Astrocyte of the spinal cord (primary cell): ENCODE measurements around the gene FDX1.

ENCODE experiments used
- DNase-seq: peaks from one replicate; pipeline ENCODE4 v3.0.0; 2011; ENCODE audit warnings: low read depth, low spot score
- H3K4me3 ChIP-seq: 2 replicates; pipeline ENCODE4 v1.5.1; 2011; ENCODE audit warnings: low read depth, mild to moderate bottlenecking, low read length, moderate library complexity
- CTCF ChIP-seq: IDR thresholded peaks from 2 replicates; pipeline ENCODE4 v1.5.1; 2012; ENCODE audit warnings: low read depth, mild to moderate bottlenecking, low read length, inconsistent platforms
- in situ Hi-C: cut with HindIII; loops from 2 replicates; pipeline ENCODE4 v1.10.0; 2017; ENCODE audit warnings: low sequenced_read_pairs

Gene FDX1

GRCh38 chr11:110425751-110426545 is 3.8 kb upstream of the FDX1 start:
- H3K4me3 ChIP-seq, result no peak overlapping the region
- in situ Hi-C loops, result no loop called here
- no peak for TF ChIP-seq CTCF
- DNase-seq, result peak; percentile 87

DNA sequence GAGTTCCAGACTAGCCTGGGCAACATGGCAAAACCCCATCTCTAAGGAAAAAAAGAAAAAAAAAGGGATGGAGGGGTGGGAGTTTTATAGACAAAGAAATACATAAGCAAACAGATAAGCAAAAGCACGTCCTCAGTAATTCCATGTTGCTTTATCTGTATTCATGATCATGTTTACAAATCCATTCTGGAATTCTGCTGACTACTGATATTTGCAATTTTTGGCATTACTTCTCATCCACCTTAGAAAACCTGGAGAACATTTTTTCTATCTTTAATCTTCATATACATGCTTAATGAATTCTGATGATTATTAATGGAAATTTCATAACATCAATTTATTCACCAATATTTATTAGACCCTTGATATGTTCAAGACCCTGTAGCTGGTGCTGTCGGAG is 1.7 kb upstream of the FDX1 start:
- TF ChIP-seq CTCF, result no peak
- no peak overlapping the region for H3K4me3 ChIP-seq
- in situ Hi-C loops, result no loop called here
- DNase-seq, result no peak

GRCh38 chr11:110428956-110429730 is 605 bp upstream of the FDX1 start:
- no peak for DNase-seq
- in situ Hi-C loops, result no loop called here
- H3K4me3 ChIP-seq, result peak overlapping the region; percentile 88
- TF ChIP-seq CTCF, result no peak

DNA sequence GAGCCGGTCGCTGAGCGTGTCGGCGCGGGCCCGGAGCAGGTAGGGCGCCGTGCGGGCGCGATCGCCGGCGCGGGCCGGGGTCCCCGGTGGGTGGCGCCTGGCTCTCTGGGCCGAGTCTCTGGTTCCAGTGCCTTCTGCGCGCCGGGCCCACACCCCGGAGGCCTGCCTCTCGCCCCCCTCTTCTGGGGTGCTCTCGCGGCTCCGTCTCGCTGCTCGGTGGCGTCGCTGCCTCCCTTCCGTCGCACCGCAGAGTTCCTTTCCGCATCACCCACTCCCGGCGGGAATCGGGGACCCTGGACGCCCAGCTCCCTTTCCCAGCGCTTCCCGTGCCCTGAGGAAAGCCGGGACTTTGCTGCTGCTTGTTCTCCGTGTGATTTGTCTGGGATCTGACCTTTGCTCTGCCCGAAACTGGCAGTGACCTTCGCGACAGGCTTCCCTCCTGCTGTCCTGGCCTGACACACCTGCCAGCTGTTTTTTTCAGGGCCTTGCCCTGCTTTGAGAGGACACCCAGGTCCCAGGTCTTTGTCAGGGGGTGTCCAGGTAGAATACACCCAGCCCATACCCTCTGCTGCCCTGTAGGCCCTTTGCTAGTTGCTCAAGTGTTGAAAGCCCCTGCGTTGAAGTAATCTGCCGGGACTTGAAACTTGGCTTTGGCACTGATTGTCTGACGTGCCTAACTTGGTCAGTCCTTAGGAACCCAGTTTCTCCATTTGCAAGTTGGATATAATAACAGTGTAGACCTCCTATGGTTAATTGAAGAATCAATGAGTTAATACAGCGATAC is 711 bp downstream of the FDX1 start:
- in situ Hi-C loops, result no loop called here
- peak overlapping the region; percentile 88 for H3K4me3 ChIP-seq
- DNase-seq, result peak; percentile 47
- peak; percentile 1 for TF ChIP-seq CTCF

DNA sequence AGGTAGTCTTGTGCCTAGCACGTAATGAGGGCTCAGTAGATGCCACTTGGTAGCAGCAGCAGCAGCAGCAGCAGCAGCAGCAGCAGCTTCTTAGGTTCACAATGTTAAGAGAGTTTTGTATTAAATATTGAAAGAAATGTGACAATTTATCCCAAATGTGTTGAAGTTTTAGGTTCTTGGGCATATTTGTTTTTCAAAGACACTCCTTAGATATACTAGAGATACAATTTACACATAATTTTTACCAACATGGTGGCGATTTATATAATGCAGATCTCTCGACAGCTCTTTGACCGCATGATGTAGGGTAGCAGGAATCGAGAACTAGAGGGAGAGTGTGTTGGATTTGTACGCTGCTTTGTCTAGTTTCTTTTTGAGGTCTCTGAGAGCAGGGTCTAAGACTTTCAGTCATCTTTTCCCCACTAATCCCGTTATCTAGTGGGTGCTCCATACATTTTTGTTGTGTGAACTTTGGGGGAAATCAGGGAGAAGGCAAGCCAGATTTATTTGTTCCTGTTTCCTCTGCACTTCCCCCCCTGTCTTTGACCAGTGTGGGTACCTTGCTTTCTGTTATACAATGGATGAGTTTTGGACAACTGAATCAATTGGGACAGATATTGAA is 1.4 kb downstream of the FDX1 start:
- DNase-seq, result peak; percentile 38
- TF ChIP-seq CTCF, result no peak
- H3K4me3 ChIP-seq, result peak overlapping the region; percentile 88
- in situ Hi-C loops, result no loop called here

GRCh38 chr11:110431674-110432073 is 1.9 kb downstream of the FDX1 start:
- TF ChIP-seq CTCF, result no peak
- no peak for DNase-seq
- in situ Hi-C loops, result no loop called here
- peak overlapping the region; percentile 88 for H3K4me3 ChIP-seq
